Spinal cord (tissue), 10 donors: ENCODE data around the gene DCP1A. TPM values are rescaled to one million over a fixed set of nuclear protein-coding genes. Genes with fewer than 3 reads are reported as not detected.
A peak's percentile ranks its signal among the peaks of the same experiment; 100 is the strongest.

Experiments
- DNase-seq, 6 donors: peaks; one replicate each; pipeline versions ENCODE4 v3.0.0 to v3.0.0-alpha.2; 2013 to 2015; ENCODE audit warnings: low spot score in 6 of 6, low read depth in 4 of 6
- H3K27ac ChIP-seq: one replicate; pipeline ENCODE4 v1.5.1; 2013; ENCODE audit warnings: low read depth, low read length, control low read depth
- H3K27me3 ChIP-seq: one replicate; pipeline ENCODE4 v1.6.1; 2013; ENCODE audit warnings: low read length; ENCODE audit not compliant: control insufficient read depth, insufficient read depth
- H3K36me3 ChIP-seq: one replicate; pipeline ENCODE4 v1.6.1; 2013; ENCODE audit warnings: low read length; ENCODE audit not compliant: control insufficient read depth, insufficient read depth
- H3K4me1 ChIP-seq: one replicate; pipeline ENCODE4 v1.6.1; 2013; ENCODE audit warnings: low read length; ENCODE audit not compliant: control insufficient read depth, insufficient read depth
- H3K4me3 ChIP-seq: one replicate; pipeline ENCODE4 v1.5.1; 2013; ENCODE audit warnings: low read depth, low read length, control low read depth
- H3K9me3 ChIP-seq: one replicate; pipeline ENCODE4 v1.6.1; 2013; ENCODE audit warnings: low read length; ENCODE audit not compliant: control insufficient read depth, insufficient read depth
- WGBS: methylation state at CpG from one replicate; pipeline ENCODE4 v1.1.5; 2013; ENCODE audit warnings: missing lambda C conversion rate; ENCODE audit not compliant: insufficient coverage; 5-methylcytosine and 5-hydroxymethylcytosine counted together
- polyA plus RNA-seq, 2 donors: library from polyadenylated mRNA; unstranded; fragments of 120-200 nt; gene quantifications; one replicate each; pipeline ENCODE4 v1.2.1, GENCODE V29; 2013; ENCODE audit not compliant: insufficient read length in 2 of 2
- total RNA-seq, 2 donors: library from RNA; depleted of rRNA in 1 of 2; stranded (reverse); fragments of 120-200 nt in 1 of 2; fragments of >200 nt in 1 of 2; gene quantifications; one replicate each; pipeline versions ENCODE4 v1.2.3 to v1.2.4, GENCODE V29; 2013 to 2014
- donor health status: healthy.

The DCP1A gene
- total and polyA plus RNA-seq, 4 donors: 13.3 to 18.3 (median 16.6) TPM

- Histone ChIP-seq H3K27ac (no peak overlapping the region), H3K36me3 (peaks cover 58% of the 10 kb centered on the region), H3K27me3 (no peaks in the 10 kb centered on the region), H3K4me3 (no peak overlapping the region), H3K4me1 (peaks cover 22% of the 10 kb centered on the region), H3K9me3 (no peaks in the 10 kb centered on the region)
- DNase-seq: no peak
- 32% methylated on average over 12 of the region's 14 CpGs for WGBS
These were observed 104.2 kb downstream of the DCP1A start for GRCh38 chr3:53243165-53243564.

GRCh38 chr3:53242642-53243041 lies 104.7 kb downstream of the DCP1A start:
- no peak overlapping the region for H3K4me3 ChIP-seq
- H3K9me3 ChIP-seq: no peaks in the 10 kb centered on the region
- H3K27ac ChIP-seq: no peak overlapping the region
- no peaks in the 10 kb centered on the region for H3K27me3 ChIP-seq
- 86% methylated on average over 4 of the region's 4 CpGs for WGBS
- peaks cover 63% of the 10 kb centered on the region for H3K36me3 ChIP-seq
- no peak for DNase-seq
- H3K4me1 ChIP-seq: peaks cover 22% of the 10 kb centered on the region

DNA sequence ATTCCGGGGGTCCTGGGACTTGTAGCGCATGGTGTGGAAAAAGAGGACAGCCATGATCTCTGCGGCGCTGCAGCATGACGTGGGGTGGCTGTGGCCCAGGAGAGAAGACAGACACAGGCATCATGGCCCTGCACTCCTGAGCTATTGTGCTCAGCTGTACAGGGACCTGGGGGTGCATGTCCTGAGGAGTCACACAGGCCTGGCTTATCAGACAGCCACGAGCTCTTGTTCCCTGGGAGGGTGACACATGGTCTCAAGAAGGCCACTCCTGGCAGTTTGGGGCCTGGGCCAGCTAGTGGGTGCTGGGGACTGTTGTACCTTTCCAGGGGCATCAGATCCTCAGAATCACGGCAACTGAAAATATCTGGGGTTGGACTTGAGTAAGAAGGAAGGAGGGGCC lies 105.2 kb downstream of the DCP1A start:
- no peak overlapping the region for H3K4me3 ChIP-seq
- no peak overlapping the region for H3K27ac ChIP-seq
- DNase-seq: no peak
- H3K27me3 ChIP-seq: no peaks in the 10 kb centered on the region
- peaks cover 66% of the 10 kb centered on the region for H3K36me3 ChIP-seq
- WGBS: 90% methylated on average over 7 of the region's 7 CpGs
- peaks cover 22% of the 10 kb centered on the region for H3K4me1 ChIP-seq
- no peaks in the 10 kb centered on the region for H3K9me3 ChIP-seq

- Histone ChIP-seq H3K36me3 (peaks cover 75% of the 10 kb centered on the region), H3K27me3 (no peaks in the 10 kb centered on the region), H3K27ac (no peak overlapping the region), H3K4me3 (no peak overlapping the region), H3K9me3 (no peaks in the 10 kb centered on the region), H3K4me1 (peaks cover 25% of the 10 kb centered on the region)
- no peak for DNase-seq
- WGBS: 93% methylated on average over 23 of the region's 28 CpGs
These were observed 106.1 kb downstream of the DCP1A start for GRCh38 chr3:53240989-53241972.

GRCh38 chr3:53239800-53240199 lies 107.5 kb downstream of the DCP1A start:
- Histone ChIP-seq H3K36me3 (peaks cover 88% of the 10 kb centered on the region), H3K27me3 (no peaks in the 10 kb centered on the region), H3K9me3 (no peaks in the 10 kb centered on the region), H3K4me3 (no peak overlapping the region), H3K4me1 (peaks cover 30% of the 10 kb centered on the region), H3K27ac (no peak overlapping the region)
- 83% methylated on average over 3 of the region's 5 CpGs for WGBS
- DNase-seq: no peak

GRCh38 chr3:53238886-53239285 lies 108.5 kb downstream of the DCP1A start:
- DNase-seq: no peak
- H3K4me3 ChIP-seq: no peak overlapping the region
- H3K27me3 ChIP-seq: no peaks in the 10 kb centered on the region
- H3K9me3 ChIP-seq: no peaks in the 10 kb centered on the region
- 96% methylated on average over 4 of the region's 4 CpGs for WGBS
- H3K36me3 ChIP-seq: peaks cover 91% of the 10 kb centered on the region
- H3K4me1 ChIP-seq: peaks cover 23% of the 10 kb centered on the region
- no peak overlapping the region for H3K27ac ChIP-seq

- Histone ChIP-seq H3K4me3 (no peak overlapping the region), H3K9me3 (no peaks in the 10 kb centered on the region), H3K4me1 (peaks cover 16% of the 10 kb centered on the region), H3K36me3 (peaks cover 88% of the 10 kb centered on the region), H3K27me3 (no peaks in the 10 kb centered on the region), H3K27ac (no peak overlapping the region)
- peak in 2 of 6 donors; percentile 27 to 30 for DNase-seq
- WGBS: 95% methylated on average over 4 of the region's 6 CpGs
These were observed 109.1 kb downstream of the DCP1A start for GRCh38 chr3:53238051-53238850.

- Histone ChIP-seq H3K27ac (no peak overlapping the region), H3K9me3 (no peaks in the 10 kb centered on the region), H3K4me1 (peaks cover 8% of the 10 kb centered on the region), H3K36me3 (peaks cover 92% of the 10 kb centered on the region), H3K4me3 (no peak overlapping the region), H3K27me3 (no peaks in the 10 kb centered on the region)
- WGBS: 86% methylated on average over 9 of the region's 9 CpGs
- DNase-seq: peak in 1 of 6 donors; percentile 25
These were observed 111.1 kb downstream of the DCP1A start for GRCh38 chr3:53236112-53236841.

DNA sequence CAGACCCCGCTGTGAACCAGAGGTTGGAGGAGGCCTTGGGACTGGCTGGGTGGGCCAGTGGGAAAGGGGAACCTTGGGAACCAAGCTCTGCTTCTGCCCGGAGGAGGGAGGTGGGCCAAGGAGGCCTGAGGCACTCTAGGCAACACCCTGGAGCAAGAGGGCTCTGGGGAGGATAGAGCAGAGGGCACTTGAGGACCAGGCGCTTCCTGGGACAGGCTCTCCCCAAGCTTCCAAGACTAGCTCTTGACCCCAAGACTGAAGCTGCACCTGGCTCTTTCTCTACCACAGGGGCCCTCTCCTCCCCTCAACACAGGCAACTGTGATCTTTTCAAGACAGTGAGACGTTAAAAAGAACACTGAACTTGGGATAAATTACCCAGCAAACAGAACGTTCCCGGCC lies 111.8 kb downstream of the DCP1A start:
- Histone ChIP-seq H3K4me1 (peaks cover 8% of the 10 kb centered on the region), H3K36me3 (peaks cover 92% of the 10 kb centered on the region), H3K27me3 (no peaks in the 10 kb centered on the region), H3K27ac (no peak overlapping the region), H3K9me3 (no peaks in the 10 kb centered on the region), H3K4me3 (no peak overlapping the region)
- no peak for DNase-seq
- 89% methylated on average over 3 of the region's 6 CpGs for WGBS
